ENCODE data around the gene RALGPS1.
A peak's percentile ranks its signal among the peaks of the same experiment; 100 is the strongest.

Gene RALGPS1

GRCh38 chr9:127185181-127185580, 270.6 kb downstream of the RALGPS1 start:
- no peak for DNase-seq (ENCODE audit: low read depth in 1 of 2, low spot score in 1 of 2)

GRCh38 chr9:127185931-127186781, 271.6 kb downstream of the RALGPS1 start:
- DNase-seq (ENCODE audit: low read depth in 1 of 2, low spot score in 1 of 2): no peak

GRCh38 chr9:127186806-127187205, 272.2 kb downstream of the RALGPS1 start:
- DNase-seq (ENCODE audit: low read depth in 1 of 2, low spot score in 1 of 2): no peak

DNA sequence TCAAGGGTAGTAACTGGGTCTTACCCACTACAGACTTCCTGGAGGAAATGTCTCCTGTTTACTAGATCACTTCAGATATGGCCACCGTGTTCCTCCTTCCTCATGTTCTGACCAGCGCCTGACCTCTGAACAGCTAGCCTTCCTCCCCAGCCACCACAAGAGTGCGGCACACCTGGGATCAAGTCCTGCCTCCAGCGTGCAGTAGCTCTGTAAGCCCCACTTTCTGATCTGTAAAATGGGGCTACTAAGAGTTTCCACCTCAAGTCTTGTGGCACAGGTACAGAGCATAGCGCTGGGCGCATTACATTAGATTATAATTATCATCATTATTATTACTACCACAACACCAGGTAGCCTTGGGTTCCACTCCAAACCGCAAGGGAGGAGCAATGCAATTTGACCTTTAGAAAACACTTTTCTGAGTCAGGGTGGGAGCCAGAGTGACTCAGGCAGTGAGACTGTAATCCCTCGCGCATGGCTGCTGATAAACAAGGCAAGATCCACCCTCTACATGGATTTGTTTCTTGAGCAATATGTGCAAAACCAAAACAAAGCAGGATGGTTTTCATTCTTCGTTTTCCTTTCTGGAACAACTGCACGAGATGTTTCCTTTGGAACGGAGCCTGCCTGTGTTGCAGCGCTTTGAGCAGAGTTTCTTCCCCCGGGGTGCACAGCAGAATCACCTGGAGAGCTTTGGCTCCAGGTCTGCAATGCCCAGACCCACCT, 272.8 kb downstream of the RALGPS1 start:
- no peak for DNase-seq (ENCODE audit: low read depth in 1 of 2, low spot score in 1 of 2)

GRCh38 chr9:127188396-127188795, 273.8 kb downstream of the RALGPS1 start:
- no peak for DNase-seq (ENCODE audit: low read depth in 1 of 2, low spot score in 1 of 2)

GRCh38 chr9:127189628-127190027, 275.0 kb downstream of the RALGPS1 start:
- no peak for DNase-seq (ENCODE audit: low read depth in 1 of 2, low spot score in 1 of 2)

DNA sequence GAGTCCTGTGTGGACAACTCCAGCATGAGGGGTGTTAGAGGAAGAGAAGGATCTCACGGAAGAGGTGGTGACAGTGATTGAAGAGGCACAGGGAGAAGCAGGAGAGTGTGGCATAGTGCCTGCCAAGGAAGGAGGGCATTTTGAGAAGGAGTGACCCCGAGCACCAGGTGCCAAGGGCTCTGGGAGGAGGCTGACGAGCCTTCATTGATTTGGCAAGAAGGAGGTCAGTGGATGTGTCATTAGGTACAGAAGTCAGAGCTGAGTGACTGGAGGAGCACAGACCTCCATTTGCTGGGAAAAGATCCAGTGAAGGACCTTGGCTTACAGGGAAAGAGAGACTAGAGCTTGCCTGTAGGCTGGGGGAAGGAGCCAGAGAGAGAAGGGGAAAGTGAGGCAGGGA, 278.2 kb downstream of the RALGPS1 start:
- no peak for DNase-seq (ENCODE audit: low read depth in 1 of 2, low spot score in 1 of 2)

DNA sequence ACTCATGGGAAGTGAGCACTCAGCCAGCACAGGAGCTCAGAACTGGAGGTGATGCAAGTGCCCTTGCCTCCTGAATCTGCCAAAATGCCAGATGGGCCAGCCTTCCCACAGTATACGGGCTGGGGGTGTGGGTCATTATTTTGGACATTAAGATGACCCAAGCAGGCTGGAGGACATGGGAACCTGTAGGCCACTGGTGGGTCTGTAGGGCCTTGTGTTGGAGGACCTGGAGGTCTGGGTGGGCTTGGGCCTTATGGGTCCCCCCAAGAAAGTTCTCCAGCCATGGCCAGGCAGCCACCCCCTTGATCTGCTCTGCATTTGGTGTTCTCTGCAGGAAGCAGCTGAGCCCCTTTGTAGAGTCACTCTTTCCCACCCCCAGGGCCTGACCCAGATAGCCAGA, 278.9 kb downstream of the RALGPS1 start:
- DNase-seq (ENCODE audit: low read depth in 1 of 2, low spot score in 1 of 2): no peak

- no peak for DNase-seq (ENCODE audit: low read depth in 1 of 2, low spot score in 1 of 2)
Observed at GRCh38 chr9:127194881-127195713, 280.5 kb downstream of the RALGPS1 start.

DNA sequence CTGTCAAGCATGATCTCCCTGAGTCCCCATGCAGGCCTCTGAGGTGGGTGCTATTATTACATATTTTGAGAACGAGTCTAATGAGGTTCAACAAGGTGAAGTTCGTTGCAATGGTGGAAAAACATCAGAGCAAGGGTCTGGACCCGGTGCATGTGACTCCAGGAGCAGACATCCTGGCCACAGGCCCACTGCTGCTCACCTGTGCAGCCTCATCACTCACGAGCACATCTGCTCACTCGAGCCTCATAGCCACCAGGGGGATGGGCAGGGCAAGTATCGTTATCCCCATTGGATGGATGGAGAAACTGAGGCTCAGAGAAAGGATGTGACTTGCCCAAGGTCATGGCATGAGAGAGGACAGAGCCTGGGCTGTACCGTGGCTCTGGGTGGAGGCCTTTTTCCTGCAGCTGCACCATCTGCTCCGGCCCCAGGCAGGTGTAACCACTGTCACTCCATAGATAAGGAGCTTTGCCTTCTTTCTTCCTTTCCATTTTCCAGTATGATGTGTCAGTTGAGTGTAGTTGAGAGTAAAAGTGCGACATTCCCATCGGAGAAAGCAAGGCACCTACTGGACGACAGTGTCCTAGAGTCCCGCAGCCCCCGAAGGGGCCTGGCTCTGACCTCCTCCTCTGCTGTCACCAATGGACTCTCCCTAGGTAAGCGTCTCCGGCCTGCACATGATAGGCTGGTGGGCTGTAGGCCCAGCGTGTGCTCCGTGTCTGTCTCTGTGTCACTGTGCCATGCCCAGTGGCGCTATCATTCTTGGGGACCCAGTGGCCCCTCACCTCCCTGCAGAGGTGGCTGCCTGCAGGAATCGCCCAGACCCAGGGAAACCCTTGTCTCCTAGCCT, 281.6 kb downstream of the RALGPS1 start:
- no peak for DNase-seq (ENCODE audit: low read depth in 1 of 2, low spot score in 1 of 2)

- DNase-seq (ENCODE audit: low read depth in 1 of 2, low spot score in 1 of 2): no peak
Observed at GRCh38 chr9:127196826-127197145, 282.2 kb downstream of the RALGPS1 start.

GRCh38 chr9:127197186-127197860, 282.7 kb downstream of the RALGPS1 start:
- no peak for DNase-seq (ENCODE audit: low read depth in 1 of 2, low spot score in 1 of 2)

DNA sequence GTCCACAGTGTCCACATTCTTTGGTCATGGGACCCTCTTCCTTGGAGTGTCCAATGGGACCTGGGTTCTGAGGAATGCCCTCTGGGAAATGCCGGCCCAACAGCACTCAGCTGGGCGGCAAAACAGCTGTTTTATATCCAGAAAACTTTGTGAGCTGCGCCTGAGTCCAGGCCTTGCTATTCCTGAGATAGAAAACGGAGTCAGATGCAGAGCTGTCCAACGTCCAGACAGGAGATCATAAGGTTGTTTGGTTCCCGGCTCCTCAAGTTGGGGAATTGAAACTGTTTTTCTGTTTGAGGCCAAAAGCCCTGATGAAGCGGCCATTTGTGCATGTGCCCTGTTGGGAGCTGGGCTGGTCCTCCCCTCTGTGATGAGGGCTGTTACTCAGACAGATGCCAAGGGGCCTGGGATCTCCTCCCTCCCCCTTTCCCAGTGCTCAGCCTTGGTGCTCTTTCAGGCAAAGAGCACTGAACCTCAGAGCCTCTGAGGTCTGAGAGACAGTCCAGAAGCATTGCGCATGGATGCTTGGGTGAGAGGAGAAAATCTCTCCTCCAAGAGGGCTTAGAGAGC, 283.4 kb downstream of the RALGPS1 start:
- no peak for DNase-seq (ENCODE audit: low read depth in 1 of 2, low spot score in 1 of 2)

DNA sequence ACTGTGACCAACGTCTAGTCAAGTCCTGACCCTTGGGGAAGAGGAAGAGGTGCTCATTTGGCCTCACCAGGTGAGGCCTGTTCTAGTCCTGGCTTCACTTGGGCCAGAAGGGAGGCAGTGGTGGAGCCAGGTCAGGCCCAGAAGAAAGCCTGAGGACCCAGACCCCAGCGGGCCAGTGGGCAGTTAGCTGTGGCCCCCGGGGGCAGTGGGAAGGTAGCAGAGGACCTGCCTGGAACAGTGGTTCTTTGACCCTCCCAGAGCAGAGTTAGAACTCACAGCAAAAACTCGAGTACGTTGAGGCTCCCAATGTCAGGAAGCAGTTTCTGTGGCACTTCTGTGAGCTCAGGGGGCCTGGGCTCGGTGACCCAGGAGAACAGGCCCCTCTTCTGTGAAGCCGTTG, 284.0 kb downstream of the RALGPS1 start:
- no peak for DNase-seq (ENCODE audit: low read depth in 1 of 2, low spot score in 1 of 2)

GRCh38 chr9:127199001-127199791, 284.6 kb downstream of the RALGPS1 start:
- peak; percentile 65 to 73 for DNase-seq (ENCODE audit: low read depth in 1 of 2, low spot score in 1 of 2)

GRCh38 chr9:127200106-127200862, 285.7 kb downstream of the RALGPS1 start:
- no peak for DNase-seq (ENCODE audit: low read depth in 1 of 2, low spot score in 1 of 2)

- DNase-seq (ENCODE audit: low read depth in 1 of 2, low spot score in 1 of 2): no peak
Observed at GRCh38 chr9:127201071-127201541, 286.5 kb downstream of the RALGPS1 start.

DNA sequence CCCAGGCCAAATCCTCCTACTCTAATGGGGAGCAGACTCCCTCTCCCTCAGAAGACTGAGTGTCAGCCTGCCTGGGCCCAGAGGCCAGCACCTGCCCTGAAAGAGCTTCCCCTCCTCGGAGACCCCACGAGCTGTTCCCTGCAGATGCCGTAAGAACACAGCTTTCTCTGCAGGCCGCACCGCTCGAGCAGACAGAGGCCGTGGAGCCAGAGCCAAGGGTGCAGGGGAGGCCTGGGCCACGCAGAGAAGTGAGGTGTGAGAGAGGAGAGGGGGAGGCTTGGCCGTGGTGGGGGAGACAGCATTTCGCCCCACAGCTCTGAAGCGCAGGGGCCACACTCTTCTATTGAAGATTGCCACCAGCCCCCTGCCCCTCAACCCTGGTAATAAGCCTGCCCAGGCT, 287.1 kb downstream of the RALGPS1 start:
- DNase-seq (ENCODE audit: low read depth in 1 of 2, low spot score in 1 of 2): no peak
